ENCODE measurements around the gene URB1.
"Not testable (repeated sequence)": the region's sequence is repeated elsewhere in the genome, so short reads cannot be mapped to it uniquely, and the experiment has no call there.

The URB1 gene

GRCh38 chr21:32371913-32372314, 20.9 kb downstream of the URB1 start:
- no peak for DNase-seq

GRCh38 chr21:32370998-32371766, 21.6 kb downstream of the URB1 start:
- no peak for DNase-seq

GRCh38 chr21:32368961-32369360, 23.9 kb downstream of the URB1 start:
- not testable (repeated sequence) for DNase-seq

DNA sequence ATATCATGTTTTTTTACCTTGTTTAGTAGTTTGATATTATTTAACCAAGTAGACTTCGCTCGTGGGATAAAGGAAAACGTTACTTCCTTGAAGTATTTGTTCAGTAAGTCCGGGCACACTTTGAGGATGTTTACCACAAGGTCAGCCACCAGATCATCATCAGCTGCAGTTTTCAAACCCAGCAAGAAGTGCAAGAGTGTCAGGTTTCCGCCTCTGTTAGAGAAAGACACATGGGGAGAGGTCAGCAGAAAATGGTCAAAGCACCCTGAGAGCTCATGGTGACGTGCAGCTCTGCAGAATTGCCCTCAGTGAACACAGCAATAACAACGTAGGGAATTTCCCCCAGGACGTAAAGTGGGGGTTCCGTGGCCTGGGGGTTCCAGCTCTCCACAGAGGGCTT, 24.4 kb downstream of the URB1 start:
- no peak for DNase-seq

DNA sequence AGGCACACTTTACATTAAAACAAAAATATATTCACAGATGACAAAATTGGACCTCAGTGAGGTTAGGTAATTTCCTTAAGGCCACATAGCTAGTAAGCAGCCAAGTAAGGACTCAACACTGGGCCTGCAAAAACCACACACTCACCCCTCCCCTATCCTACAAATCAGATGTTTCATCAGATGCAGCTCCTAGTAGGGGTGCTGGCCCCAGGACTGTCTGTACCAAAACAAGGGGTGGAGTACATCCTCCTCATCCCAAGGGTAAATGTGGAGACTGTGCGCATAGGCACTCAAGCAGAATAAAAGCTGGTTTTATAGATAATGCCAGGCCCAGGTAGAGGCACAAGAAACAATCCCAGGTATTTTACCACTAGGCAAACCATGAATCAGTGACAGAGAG, 25.7 kb downstream of the URB1 start:
- no peak for DNase-seq

DNA sequence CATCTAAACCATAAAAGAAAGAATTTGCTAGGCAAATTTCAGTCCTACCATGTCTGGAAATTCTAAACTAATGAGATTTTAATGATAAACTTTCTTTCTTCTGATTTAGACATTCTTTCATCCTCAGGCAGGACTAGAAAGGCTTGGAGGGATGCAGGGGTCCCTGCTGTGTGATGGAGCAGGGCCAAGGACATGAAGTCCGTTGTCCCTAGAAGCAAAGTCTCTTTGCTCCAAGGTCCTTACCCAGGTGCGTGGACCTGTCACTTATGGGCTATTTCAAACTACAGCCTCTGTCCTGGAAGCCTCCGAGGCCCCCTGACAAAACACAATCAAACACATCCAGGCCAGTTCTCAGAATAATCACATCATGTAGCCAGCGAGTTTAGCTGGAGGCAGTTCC, 26.6 kb downstream of the URB1 start:
- no peak for DNase-seq

DNA sequence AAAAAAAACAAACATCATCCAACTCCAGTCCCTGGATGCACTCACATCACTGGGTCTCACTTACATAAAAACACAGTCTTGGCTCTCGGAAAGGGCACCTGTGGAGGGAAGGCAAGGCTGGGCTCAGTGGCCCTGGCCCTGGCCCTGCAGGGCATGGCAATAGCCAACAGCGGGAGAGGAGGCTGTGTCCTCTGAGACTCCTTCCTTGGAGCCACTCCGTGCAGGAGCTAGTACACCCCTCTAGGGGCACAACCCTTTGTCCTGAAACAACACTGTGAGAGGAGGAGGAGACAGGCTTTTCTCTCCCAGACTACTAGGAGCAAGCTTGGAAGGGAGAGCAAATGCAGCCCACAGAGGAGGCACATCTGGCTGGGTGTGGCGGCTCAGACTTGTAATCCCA, 28.0 kb downstream of the URB1 start:
- no peak for DNase-seq

GRCh38 chr21:32364387-32364786, 28.4 kb downstream of the URB1 start:
- no peak for DNase-seq

GRCh38 chr21:32360401-32360975, 32.3 kb downstream of the URB1 start:
- DNase-seq = no peak

- no peak for DNase-seq
These were observed 33.0 kb downstream of the URB1 start for GRCh38 chr21:32359719-32360260.

DNA sequence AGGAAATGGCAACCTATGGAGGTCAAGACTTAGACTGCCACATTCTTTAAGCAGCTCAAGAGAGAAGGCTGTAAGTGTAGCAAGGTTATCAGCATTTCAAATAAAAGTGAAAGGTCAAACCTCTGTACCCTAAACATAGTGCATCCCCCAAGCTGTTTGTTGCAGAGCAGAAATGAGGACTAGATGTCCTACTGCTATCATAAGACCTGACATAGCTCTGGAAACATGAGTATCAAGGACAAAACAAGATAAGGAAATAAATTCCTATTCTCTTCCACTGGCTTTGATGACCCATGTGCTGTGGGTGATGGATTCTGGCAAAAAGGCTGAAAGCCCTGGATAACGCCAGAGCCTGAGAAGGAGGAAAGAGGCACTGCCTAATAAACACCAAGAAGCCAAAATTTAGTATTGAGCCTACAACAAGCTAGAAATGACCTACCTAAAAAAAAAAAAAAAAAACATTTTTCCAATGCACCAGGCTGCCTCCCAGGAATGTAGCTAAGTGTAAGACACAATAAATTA, 35.9 kb downstream of the URB1 start:
- DNase-seq = no peak

DNA sequence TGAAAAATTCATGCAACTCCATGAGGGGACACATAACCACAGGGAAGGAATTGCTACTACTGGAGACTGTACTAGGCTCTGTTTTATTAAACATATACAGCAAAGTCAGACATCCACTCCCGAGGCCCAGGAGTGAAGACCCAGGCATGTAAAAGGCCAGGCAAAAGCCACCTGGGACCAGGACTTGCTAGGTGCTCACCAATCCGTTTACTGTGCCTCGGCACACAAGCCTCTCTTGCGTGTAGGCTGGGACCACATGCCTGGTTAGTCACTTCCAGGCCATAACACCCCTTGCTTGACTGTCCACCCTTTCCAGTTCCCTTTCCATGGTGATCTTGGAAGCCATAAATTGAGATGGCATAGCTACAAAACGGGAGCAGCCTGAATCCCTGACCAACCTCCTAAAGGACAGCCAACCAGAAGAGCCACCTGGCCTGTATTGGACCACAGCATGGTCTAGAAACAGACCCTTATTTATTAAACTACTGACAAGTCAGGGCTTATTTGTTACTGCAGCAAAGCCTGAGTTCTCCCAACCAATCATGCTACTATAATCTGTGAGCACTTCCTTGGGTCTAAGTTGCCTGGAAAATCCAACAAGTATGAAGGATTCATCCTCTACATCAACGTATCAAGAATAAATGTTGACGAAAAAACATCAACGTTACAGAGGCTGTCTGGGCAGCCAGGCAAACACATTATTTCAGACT, 39.7 kb downstream of the URB1 start:
- no peak for DNase-seq

DNA sequence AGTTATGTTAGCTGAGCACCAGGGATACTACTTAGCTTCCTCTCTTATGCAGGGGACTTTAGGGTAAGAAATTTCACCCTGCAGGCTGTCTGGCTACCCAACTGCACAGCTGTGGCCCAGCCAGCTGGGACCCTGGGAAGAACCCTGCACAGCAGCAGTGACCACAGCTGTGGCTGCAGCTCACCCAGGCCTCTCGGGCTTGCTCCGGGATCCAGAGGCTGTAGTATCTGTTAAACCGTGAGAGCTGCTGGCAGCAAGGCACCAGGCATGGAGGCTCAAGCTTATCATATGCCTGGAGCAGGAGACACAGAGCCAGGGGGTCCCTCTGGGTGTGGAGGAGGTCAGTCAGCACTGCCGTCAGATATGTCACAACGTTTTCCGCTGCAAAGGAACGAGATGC, 40.3 kb downstream of the URB1 start:
- DNase-seq = no peak

- no peak for DNase-seq
These were observed 41.4 kb downstream of the URB1 start for GRCh38 chr21:32351428-32351827.

DNA sequence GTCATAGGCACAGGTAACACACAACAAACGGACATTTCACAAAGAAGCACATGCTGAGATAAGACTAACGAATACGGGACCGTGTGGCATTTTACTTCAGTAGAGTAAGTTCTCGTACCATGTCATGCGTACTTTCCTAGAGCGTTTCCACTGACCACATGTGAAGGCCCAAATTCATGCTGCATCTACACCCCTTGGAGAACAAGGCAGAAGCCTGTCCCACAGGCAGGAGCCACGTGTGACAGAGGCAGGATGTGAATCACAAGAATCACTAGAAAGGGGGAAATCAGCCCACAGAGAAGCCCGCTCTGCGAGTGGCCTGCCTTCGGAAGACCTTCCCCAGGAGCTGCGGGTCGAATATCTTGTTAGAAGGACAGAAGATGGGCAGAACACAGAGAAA, 41.8 kb downstream of the URB1 start:
- no peak for DNase-seq

DNA sequence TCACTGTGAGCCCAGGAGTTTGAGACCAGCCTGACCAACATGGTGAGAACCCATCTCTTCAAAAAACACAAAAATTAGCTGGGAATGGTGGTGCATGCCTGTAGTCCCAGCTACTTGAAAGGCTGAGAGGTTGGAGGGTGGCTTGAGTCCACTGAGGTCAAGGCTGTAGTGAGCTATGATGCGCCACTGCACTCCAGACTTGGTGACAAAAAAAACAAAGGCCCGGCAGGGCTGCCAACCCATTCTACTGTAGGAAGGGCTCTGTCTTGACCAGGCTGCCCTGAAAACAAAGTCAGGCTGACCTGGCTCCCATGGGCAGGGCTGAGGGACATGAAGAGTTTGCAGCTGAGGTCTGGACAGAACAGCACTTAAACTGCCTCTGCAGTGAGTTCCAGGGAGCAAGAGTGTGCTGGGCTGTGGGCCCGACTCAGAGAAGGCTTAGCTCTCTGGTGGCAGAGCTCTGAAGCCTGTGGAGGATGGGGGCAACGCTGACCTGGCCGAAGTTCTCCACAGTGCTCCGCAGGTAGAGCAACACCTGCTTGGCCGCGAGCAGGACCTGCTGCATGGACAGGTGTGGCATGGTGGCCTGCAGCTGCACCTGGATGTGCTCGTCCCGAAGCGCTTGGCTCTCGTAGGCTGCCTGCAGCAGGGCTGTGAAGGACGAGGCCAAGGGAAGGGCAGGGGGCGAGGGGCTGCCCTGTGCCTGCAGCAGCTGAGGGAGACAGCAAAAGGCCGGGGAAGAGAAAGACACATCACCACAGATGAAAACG, 42.4 kb downstream of the URB1 start:
- no peak for DNase-seq

- no peak for DNase-seq
These were observed 43.4 kb downstream of the URB1 start for GRCh38 chr21:32349333-32349944.

GRCh38 chr21:32348604-32349332, 44.0 kb downstream of the URB1 start:
- no peak for DNase-seq

GRCh38 chr21:32347977-32348376, 44.8 kb downstream of the URB1 start:
- DNase-seq = no peak

- no peak for DNase-seq
These were observed 45.5 kb downstream of the URB1 start for GRCh38 chr21:32347351-32347750.

- no peak for DNase-seq
These were observed 45.9 kb downstream of the URB1 start for GRCh38 chr21:32346951-32347350.

Measured in activated CD8-positive, alpha-beta memory T cell treated with anti-CD3 and anti-CD28 coated beads, Interleukin-2, amount 50 U/mL, for 4 hours (primary cell).